Measurements from ENCODE around the gene CD99L2.
A peak's percentile ranks its signal among the peaks of the same experiment; 100 is the strongest.

CD99L2 gene, protein sequence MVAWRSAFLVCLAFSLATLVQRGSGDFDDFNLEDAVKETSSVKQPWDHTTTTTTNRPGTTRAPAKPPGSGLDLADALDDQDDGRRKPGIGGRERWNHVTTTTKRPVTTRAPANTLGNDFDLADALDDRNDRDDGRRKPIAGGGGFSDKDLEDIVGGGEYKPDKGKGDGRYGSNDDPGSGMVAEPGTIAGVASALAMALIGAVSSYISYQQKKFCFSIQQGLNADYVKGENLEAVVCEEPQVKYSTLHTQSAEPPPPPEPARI

DNA sequence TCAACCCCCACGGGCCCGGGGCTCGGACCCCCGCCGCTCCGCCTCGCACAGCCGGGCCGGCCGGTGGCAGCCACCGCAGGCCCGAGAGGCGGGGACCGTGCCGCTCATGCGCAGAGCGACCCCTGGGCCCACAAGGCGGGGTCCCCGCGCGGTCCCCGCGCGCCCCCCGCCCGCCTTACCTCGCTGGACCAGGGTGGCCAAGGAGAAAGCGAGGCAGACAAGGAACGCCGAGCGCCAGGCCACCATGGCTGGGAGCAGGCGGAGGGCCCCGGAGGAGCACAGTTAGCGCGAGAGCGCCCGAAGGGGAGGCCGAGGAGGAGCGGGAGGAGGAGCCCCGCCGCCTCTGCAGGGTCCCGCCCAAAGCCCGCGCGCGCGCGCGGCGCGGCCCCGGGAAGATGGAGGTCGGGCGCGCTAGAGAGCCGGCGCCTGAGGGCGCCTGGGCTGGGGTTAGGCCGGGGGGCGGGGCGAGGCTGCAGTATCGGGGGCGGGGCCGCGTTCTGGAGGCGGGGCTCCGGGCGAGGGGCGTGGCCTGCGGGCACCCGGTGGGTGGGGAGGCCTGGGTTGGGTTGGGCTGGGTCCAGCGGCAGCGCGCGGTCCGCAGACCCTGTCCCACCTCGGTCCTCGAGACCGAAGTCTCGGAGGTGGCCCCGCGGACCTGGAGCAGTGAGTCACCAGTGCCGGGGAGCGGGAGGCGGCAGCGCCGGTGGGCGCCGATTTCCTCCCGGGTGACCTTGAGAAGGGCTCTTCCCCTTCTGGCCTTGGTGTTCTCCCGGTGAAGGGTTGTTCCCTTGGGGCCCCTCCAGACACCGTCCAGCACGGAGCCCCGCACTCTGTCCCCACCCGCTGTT is at the start of gene CD99L2:
TSS of gene CD99L2 (minus strand) at position 326 of the 848 bp plus-strand sequence. CDS start at position 246, 80 bp downstream.
- DNase-seq, result peak; percentile 86

DNA sequence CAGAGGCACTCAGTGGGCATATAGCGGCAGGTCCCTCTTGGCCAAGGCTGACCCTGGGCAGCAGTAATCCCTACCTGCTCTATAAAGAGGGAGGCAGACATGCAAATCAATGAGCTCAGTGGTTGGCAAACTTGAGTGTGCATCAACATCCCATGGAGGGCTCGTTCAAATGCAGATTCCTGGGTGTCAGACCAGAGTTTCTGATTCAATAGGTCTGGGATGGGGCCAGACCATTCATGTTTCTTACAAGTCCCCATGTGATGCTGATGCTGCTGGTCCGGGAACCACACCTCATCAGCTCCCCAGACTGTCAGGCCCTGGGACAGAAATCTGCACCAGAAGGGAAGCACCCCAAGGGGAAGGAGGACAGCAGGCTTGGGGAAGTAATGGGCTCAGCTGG is 45.8 kb upstream of the CD99L2 start:
- no peak for DNase-seq

DNA sequence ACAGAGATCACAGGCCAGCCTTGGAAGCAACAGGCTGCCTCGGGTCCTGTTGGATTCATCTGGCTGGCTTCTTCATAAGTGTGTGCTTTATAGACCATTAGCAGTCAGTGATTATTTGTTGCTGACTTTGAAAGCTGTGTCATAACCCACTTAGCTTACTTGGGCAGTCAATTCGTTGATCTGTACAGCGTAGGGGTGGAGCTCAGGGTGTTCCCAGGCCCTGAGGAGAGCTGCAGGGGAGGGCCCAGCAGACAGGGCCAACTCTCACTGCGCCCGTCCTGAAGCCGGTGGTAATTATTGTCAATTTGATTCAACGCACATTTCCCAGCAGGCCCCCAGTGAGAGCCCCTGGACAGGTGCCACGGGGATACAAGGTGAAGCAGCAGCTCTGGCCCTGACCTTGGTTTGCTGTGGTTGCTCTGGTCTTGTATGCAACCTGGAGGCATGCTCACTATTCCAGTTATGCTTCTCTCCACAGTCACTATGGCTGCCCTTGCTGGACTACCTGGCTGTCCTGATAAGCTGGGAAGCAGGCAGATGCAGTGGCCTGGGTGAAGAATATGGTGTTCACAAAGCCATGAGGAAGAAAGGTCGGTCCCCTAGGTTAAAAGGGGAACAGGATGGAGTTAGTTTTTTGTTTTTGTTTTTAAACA is 44.6 kb upstream of the CD99L2 start:
- DNase-seq, result no peak

DNA sequence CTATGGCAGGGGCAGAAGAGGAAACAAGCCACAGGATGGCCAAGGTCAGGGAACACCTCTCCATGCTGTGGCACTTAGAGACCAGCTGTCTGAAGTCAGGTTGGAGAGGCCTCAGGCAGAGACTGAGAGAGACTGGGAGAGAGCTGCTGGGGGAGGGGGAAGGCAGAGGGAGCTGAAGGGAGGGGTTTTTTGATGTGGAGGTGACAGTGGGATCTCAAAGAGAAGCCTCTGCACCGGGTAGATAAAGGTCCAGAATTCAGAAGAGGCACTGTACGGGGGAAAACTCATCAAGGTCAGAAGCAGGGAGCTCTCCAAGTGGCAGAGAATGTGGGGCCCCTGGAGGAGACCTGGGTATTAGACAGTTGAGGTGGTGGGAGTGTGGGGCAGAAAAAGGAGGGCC is 43.1 kb upstream of the CD99L2 start:
- DNase-seq, result no peak

DNA sequence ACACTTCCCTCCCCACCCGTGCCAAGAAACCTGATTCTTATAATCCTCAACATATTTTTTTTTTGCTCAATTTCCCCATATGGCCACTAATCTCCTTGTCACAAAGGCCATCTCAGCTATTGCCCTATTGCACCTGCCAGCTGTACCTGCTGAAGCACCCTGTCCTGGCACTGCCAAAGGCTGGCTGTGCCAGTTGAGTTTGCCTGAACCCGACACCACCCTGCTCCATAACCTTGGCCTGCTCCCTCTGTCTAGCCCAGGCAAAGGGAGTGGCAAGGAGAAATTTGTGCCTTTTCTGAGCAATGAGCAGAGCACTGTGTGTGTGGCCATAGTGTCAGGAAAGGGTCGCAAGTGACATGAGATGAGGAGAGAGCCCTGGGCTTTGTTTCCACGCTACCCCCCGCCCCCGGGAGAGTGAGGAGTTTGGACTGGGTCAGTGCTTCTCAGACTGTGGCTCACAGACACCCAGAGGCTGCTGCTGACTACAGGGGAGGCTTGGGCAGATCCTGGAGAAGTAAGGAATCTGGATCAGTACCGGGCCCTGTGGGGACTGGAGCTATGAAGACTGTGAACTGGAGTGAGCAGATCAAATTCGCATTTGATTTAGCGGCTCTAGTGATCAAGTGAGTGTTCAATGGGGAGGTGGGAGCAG is 42.5 kb upstream of the CD99L2 start:
- no peak for DNase-seq

DNA sequence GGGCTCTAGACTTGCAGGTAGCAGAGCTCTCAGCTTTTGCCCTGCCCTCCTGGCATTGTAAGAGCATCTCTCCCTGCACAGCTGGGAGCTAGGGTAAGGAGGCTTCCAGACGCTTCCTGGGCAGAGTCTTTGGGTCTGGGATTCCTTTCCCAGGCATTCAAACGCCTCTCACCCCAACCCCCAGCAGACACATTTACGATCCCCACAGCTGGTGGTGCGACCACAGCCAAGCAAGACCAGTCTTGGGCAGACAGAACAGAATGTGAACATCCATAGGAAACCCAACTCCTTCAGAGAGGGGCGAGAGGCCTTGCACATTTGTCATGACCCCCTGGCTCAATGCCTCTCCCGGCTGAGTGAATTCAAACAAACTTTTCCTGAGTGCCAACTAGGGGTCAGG is 38.1 kb upstream of the CD99L2 start:
- no peak for DNase-seq

DNA sequence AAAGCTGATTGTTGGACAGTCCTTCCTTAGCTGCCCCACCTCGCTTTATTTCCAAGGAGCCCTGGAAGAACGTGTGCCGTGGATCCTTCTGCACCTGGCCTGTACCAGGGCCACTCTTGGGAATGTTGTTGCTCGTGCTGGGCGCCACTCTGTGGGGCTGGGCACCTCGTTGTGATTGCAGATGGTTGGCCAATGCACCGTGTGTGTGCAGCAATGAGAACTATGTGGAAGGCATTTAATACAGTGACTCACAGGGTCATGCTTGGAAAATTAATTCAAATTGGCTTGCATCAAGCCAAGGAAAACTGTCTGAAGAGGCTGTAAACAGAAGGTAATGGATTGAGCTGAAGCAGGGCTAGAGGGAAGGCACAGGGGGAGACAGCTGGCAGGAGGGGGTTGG is 37.0 kb upstream of the CD99L2 start:
- no peak for DNase-seq

DNA sequence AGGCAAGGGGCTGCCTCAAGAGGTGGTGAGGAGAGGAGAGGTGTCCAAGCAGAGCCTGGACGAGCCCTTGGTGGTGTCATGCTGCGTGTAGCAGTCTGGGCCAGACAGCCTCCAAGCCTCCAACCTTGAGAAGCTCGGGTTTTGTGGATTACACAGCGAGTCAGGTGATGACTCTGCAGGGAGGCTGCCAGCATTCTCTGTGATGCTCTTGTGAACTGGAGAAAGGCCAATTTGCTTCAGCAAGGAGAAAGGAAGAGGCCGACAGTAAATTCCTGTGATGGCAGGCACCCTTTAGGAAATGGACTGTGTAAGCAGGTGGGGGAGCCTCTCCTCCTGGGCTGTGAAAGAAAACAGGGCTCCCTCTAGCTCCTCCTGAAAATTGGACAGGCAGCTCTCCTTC is 36.0 kb upstream of the CD99L2 start:
- DNase-seq, result no peak

DNA sequence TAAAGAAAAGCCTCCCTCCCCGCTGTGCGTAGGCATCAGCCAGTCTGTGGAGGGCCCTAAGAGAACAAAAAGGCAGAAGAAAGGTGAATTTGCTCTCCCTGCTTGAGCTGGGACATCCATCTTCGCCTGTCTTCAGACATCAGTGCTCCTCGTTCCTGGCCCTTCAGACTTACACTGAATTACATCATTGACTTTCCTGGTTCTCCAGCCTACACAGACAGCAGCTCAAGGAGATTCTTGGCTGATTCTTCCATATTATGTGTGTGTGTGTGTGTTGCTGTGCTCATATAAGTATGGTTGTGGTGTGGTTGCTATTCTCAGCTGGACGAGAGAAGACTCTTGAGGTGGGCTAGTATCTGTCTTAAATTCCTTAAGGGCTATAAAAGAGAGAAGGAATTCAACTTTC is 35.5 kb upstream of the CD99L2 start:
- DNase-seq, result no peak

DNA sequence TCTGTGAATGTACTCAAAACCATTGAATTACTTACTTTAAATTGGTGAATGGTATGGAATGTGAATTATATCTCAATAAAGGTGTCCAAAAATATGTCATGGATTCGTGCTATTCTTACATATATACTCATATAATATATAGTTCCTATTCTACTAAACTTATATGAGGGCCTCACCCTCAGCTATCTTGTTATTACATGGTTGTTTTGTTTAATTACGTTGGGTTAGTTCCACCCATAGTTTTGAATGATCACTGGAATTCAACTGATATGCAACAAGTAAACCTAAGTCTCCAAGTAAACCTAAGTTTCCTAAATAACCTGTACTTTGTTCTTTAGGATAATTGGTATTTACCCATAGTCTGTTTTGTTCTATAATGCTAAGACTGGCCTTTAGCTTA is 30.6 kb upstream of the CD99L2 start:
- DNase-seq, result no peak

DNA sequence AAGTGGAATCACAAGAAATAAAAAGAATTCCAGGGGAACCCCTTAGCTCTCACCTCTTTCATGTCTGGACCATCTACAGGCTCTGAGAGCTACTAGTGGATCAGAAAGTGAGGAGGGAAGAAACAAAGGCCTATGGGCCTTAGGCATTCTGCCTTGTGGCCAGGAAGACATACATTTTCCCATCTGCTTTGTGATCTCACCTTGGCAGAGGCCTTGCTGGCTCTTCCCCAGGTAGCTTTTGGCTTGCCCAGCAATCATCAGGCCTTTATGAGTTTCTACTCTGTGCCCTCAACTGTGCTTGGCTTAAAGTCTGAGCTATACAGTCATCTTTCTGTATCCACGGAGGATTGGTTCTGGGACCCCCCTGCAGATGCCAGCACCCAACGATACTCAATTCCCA is 28.3 kb upstream of the CD99L2 start:
- no peak for DNase-seq

DNA sequence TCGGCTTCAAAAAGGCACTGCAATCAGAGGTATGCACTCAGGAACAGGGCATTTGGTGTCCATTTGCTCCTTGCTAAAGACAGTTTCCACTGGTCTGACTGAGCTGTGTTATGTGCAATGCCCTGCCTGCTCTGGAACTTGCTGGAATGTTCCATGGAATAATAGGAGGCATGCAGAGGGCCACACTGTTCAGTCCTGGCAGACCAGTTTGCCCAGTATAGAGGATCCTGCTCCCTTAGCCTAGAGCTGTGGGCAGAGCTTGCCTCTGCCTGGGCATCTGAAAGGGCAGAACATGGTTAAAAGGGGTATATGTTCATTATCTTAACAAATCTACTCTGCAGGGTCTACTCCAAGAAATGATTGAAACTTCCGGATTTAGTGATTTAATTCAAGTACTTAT is 27.8 kb upstream of the CD99L2 start:
- DNase-seq, result no peak

DNA sequence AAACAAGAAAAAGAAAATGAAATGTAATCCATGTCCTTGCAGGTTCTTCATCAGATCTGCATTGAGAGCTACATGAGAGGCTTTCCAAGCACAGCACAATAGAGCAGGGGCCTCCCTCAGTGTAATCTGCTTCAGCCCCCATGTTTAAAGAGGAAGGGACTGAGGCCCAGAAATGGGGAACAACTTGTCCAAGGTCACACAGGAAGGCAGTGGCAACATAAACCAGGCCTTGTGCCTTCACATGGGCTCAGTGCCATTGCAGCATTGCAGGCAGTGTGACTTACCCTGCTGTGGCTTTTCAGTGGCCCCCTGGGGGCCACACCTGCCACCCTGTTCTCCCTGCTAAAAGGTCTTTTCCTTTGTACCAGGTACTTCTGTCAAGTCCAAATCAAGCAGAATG is 20.9 kb upstream of the CD99L2 start:
- no peak for DNase-seq

DNA sequence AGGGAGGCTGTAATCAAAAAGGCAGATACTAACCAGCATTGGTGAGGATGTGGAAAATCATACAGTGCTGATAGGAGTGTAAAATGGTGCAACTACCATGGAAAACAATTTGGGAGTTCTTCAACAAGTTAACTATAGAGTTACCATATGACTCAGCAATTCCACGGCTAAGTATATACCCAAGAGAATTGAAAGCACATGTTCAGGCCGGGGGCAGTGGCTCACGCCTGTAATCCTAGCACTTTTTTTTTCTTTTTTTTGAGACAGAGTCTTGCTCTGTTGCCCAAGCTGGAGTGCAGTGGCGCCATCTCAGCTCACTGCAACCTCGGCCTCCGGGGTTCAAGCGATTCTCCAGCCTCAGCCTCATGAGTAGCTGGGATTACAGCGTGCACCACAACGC is 15.0 kb upstream of the CD99L2 start:
- no peak for DNase-seq

DNA sequence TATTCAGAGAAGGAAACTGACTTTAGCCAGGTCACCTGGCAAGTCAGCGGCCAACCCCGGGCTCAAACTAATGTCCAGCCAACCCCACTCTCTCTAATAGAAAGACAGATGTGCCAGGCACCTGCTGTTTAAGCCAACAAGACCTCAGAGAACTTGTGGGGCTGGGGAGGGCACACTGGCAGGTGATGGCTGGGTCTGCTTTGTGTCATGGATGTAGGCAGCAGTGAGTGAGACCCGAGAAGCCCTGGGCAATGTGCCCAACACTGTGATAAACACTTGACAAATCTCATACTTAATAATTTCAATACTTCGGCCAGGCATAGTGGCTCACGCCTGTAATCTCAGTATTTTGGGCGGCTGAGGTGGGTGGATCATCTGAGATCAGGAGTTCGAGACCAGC is 9.0 kb upstream of the CD99L2 start:
- no peak for DNase-seq

DNA sequence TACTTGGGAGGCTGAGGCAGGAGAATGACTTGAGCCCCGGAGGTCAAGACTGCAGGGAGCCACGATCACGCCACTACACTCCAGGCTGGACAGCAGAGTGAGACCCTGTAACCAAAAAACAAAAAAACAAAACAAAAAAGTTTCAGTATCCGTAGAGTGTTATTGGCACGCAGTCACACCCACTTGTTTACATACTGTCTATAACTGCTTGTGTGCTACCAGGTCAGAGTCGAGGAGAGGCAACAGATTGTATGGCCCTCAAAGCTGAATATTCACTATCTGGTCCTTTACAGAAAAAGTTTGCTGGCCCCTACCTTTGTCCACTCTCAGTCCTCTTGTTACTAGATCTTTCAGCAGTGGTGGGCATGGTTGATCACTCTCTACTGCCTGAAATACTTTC is 8.2 kb upstream of the CD99L2 start:
- no peak for DNase-seq

DNA sequence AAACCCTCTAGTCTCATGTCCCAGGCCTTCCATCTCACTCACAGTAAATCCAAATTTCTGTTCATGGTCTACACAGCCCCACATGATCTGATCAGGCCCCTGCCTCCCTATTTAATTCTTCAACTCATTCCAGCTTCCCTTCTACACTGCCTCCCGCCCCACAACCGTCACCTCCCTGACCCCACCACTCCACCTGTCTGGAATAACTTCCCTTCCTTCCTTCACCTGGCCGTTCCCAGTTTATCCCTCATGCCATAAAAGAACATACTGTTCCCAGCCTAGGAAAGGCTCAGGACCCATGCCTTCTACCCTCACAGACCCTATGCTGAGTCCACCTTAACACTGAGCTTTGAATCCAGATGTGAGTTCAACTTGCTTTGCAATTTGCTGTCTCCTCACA is 6.8 kb upstream of the CD99L2 start:
- no peak for DNase-seq

DNA sequence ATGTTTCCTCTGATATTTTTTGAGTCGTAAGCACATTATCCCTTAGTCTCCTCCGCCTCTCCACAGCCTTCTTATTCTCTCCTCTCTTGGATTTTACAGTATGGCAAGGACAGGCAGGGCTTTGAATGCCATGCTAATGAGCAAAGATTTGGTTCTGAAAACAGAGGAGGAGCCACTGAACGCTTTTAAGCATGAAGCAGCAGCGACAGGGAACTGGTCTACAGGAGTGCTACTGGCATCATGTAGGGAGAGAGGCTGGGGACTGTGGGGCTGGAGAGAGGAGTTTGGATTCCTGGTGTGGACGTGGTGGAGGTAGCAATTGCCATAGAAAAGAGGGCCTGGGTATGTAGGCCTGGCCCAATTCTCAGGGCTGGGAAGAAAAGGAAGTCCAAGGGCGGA is 4.6 kb upstream of the CD99L2 start:
- no peak for DNase-seq

DNA sequence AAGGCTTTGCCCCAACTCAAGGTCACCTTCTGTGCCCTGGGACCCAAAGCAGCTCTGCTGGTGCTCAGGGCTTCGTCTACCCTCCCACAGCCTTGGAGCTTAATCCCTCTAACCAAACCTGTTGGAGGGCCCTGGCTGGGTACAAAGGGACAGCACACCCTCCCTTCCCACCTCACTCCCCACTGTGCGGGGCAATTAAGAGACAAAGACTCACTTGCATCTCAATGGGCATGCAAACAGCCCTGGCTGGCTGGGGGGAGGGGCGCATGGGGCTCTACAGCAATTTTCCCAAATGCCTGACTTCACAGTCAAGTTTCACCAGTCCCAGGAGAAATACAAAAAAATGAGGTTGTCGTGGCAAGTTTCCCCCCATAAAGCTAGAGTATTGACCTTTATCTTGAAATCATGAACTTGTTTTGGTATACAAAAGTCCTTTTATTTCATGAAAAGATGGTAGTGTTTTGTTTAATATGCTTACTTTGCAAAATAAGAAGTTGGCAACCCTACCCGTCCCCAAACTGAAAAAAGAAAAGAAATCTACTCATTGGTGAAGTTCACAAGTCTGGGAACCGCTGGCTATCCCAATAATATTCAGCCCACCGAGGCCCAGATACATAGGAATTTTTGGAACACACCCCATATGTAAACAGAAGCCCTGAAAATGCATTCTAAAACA is 4.1 kb upstream of the CD99L2 start:
- no peak for DNase-seq

DNA sequence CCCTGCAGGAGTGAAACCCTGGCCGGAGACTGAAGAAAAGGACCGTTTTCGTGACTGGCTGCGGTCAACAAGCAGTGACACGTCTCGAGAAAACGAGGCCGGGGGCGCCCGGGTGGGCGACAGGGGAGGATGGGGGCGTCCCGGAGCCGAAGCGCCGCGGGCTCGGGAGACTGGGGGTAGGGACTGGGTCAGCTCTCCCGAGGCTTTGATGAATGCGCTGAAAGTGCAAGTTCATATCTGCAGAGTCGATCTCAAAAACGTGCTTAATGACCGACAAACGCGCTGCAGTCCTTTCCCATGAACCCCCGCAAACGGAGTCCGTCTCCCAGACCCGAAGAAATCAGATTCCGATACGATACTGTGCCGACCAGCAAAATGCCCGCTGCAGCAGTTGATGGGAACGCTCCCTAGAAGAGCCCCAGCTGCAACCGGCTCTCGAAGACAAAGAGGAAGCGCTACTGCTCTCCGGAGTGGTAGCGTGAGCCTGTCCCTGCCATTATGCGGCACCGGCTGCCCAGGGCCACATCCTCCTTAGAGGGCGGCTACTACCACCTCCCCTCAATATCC is 806 bp upstream of the CD99L2 start:
- peak; percentile 9 for DNase-seq

DNA sequence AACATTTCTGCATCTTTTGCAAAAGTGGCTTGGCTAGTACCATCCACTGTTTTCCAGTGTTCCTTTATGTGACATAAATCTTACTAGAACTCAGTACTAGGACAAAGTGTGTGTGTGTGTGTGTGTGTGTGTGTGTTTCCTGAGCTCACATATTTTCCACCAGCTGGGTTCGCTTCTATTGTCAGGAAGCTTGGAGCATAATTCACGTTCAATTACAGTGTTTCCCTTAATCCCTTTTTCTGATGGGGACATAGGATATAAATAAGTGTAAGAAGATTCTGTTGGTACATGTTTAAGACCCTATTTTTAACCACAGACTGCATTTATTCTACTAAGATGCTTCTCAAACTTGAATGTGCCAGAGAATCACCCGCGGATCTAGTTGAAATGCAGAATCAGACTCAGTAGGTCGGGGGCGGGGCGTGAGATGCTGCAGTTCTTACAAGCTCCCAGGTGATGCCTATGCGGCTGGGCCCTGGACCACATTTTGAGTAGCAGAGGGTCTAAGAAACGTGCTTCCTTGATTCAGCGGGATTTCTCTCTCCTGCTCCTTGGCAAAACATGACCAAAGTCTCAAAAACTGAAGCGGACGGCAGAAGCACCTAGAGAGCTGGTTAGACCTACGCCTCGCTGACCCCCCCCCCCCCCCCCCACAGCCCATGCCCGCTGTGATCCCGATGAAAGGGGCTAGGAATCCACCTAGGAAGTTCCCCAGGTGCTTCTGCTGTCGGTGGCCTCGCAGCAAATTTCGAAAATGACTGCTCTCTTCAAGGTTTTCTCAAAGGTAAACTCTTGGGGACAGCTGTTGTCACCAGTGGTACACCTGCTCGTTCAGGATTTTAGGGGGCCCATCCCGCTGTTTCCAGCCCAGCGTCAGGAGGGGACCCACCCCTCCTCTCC is 797 bp downstream of the CD99L2 start:
- DNase-seq, result peak; percentile 42

DNA sequence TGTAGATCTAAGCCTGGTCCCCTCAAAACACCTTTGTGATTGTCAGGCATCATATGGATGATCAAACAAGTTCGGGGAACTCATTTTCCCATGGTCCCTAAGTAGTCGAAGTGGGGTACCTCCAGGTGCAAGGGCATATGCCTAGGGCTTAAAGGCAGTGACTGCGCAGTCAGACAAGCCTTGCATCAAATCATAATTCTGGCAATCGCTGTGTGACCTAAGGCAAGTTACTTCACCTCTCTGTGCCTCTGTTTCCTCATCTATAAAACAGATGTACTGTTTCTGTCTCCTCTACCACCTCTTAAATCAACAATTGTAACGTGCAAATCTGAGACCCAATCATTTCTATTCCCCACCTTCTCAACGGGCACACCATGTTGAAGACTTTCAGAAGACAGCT is 1.8 kb downstream of the CD99L2 start:
- DNase-seq, result no peak

Measured in activated CD4-positive, alpha-beta T cell treated with anti-CD3 and anti-CD28 coated beads, Interleukin-2, amount 50 U/mL, for 1 hour (primary cell).